Lung microvascular endothelial cell (primary cell): Measurements from ENCODE around the gene KCNJ8. TPM values are rescaled to one million over a fixed set of nuclear protein-coding genes. Genes with fewer than 3 reads are reported as not detected.

Experiments used
- DNase-seq, 2 donors: peaks; one replicate each; pipeline versions ENCODE4 v3.0.0 to v3.0.0-alpha.2; 2010; ENCODE audit warnings: low read depth in 2 of 2
- total RNA-seq: library from RNA; depleted of rRNA; stranded (reverse); fragments of >200 nt; gene quantifications from 2 replicates; pipeline ENCODE4 v1.2.1, GENCODE V29; 2014

Gene KCNJ8
- total RNA-seq, 1 donor from 2014 or later = not detected

DNA sequence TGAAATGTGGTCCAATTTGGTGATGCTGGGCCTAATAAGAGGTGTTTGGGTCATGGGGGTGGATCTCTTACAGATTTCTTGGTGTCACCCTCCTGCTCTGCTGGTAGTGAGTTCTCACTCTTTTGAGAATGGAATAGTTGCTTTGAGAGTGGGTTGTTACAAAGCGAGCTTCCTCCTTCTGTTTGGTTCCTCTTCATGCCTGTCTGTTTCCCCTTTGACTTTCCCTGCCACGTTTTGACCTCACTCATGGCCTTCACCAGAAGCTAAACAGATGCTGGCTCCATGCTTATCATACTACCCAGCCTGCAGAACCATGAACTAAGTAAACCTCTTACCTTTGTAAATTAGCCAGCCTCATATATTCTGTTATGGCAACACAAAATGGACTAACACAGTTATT is 59.1 kb downstream of the KCNJ8 start:
- DNase-seq = no peak

Other genes starting within 250 kb of the KCNJ8 start
- gene SPX, start 248.4 kb downstream of the KCNJ8 start, total RNA-seq = not detected in 2 replicates
- not detected in 2 replicates for gene GYS2, start 169.9 kb downstream of the KCNJ8 start, total RNA-seq
- 128 and 278 TPM in 2 replicates for gene LDHB, start 116.9 kb downstream of the KCNJ8 start, total RNA-seq
- gene ABCC9, start 166.7 kb upstream of the KCNJ8 start, total RNA-seq = under 0.01 TPM in 2 replicates